ENCODE measurements around the gene CDH13.

The CDH13 gene

DNA sequence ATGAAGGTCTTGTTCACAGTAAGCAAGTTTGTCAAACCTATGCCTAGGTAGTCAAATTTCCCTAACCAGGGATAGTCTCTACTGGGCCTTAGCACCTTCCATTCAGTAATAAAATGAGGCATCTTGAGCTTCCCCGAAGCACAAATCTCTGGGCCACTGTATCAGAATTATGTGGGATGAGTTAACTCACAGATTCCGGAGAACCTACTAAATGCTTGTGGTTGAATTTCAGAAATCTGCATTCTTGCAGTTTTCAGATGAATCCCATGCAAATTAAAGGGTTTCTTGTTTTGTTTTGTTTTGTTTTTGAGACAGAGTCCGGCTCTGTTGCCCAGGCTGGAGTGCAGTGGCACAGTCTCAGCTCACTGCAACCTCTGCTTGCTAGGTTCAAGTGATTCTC lies 702.2 kb downstream of the CDH13 start:
- H3K79me2 ChIP-seq (ENCODE audit: insufficient read depth, low read length) = no peaks in the 10 kb centered on the region
- no peak overlapping the region for H3K9ac ChIP-seq (ENCODE audit: low read depth, low read length)
- H3K27ac ChIP-seq (ENCODE audit: low read length) = no peak overlapping the region
- TF ChIP-seq, protein P1, sequence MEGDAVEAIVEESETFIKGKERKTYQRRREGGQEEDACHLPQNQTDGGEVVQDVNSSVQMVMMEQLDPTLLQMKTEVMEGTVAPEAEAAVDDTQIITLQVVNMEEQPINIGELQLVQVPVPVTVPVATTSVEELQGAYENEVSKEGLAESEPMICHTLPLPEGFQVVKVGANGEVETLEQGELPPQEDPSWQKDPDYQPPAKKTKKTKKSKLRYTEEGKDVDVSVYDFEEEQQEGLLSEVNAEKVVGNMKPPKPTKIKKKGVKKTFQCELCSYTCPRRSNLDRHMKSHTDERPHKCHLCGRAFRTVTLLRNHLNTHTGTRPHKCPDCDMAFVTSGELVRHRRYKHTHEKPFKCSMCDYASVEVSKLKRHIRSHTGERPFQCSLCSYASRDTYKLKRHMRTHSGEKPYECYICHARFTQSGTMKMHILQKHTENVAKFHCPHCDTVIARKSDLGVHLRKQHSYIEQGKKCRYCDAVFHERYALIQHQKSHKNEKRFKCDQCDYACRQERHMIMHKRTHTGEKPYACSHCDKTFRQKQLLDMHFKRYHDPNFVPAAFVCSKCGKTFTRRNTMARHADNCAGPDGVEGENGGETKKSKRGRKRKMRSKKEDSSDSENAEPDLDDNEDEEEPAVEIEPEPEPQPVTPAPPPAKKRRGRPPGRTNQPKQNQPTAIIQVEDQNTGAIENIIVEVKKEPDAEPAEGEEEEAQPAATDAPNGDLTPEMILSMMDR (IDR thresholded peaks at IDR 0.05; ENCODE audit: borderline replicate concordance, extremely low read depth, low read length, poor library complexity, severe bottlenecking) = no peak
- ATAC-seq (ENCODE audit: insufficient read depth, low read depth) (no peak), DNase-seq (no peak)
- no peaks in the 10 kb centered on the region for H3K9me3 ChIP-seq (ENCODE audit: insufficient read depth, low read length, severe bottlenecking)
- H3K4me2 ChIP-seq (ENCODE audit: insufficient read depth, low read length) = no peak overlapping the region
- H3K27me3 ChIP-seq (ENCODE audit: insufficient read depth, low read length, poor library complexity) = peaks cover 5% of the 10 kb centered on the region
- no peak overlapping the region for H2AFZ ChIP-seq (ENCODE audit: low read depth, low read length)
- H3K36me3 ChIP-seq (ENCODE audit: insufficient read depth, low read length) = no peaks in the 10 kb centered on the region
- no peak overlapping the region for H3K4me3 ChIP-seq (ENCODE audit: low read depth in 1 of 2, low read length in 2 of 2)
- H3K4me1 ChIP-seq (ENCODE audit: insufficient read depth, low read length) = no peaks in the 10 kb centered on the region
- H4K20me1 ChIP-seq (ENCODE audit: insufficient read depth, low read length) = no peaks in the 10 kb centered on the region

DNA sequence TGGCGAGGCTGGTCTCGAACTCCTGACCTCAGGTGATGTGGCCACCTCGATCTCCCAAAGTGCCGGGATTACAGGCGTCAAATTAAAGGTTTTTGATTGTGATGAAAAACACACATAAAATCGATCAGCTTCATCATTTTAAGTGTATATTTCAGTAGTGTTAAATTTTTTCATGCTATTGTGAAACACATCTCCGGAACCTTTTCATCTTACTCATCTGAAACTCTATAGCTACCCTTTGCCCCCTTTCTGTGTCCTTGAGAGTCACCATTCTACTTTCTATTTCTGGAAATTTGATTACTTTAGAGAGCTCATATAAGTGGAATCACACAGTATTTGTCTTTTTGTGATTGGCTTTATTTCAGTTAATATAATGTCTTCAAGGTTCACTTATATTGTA lies 702.7 kb downstream of the CDH13 start:
- Histone ChIP-seq H3K27me3 (ENCODE audit: insufficient read depth, low read length, poor library complexity) (peaks cover 5% of the 10 kb centered on the region), H3K4me2 (ENCODE audit: insufficient read depth, low read length) (no peak overlapping the region), H3K4me1 (ENCODE audit: insufficient read depth, low read length) (no peaks in the 10 kb centered on the region), H3K36me3 (ENCODE audit: insufficient read depth, low read length) (no peaks in the 10 kb centered on the region), H3K79me2 (ENCODE audit: insufficient read depth, low read length) (no peaks in the 10 kb centered on the region), H2AFZ (ENCODE audit: low read depth, low read length) (no peak overlapping the region), H4K20me1 (ENCODE audit: insufficient read depth, low read length) (no peaks in the 10 kb centered on the region), H3K9ac (ENCODE audit: low read depth, low read length) (no peak overlapping the region), H3K4me3 (ENCODE audit: low read depth in 1 of 2, low read length in 2 of 2) (no peak overlapping the region), H3K9me3 (ENCODE audit: insufficient read depth, low read length, severe bottlenecking) (no peaks in the 10 kb centered on the region), H3K27ac (ENCODE audit: low read length) (no peak overlapping the region)
- no peak for DNase-seq
- TF ChIP-seq, protein P1 (IDR thresholded peaks at IDR 0.05; ENCODE audit: borderline replicate concordance, extremely low read depth, low read length, poor library complexity, severe bottlenecking) = no peak
- no peak for ATAC-seq (ENCODE audit: insufficient read depth, low read depth)

DNA sequence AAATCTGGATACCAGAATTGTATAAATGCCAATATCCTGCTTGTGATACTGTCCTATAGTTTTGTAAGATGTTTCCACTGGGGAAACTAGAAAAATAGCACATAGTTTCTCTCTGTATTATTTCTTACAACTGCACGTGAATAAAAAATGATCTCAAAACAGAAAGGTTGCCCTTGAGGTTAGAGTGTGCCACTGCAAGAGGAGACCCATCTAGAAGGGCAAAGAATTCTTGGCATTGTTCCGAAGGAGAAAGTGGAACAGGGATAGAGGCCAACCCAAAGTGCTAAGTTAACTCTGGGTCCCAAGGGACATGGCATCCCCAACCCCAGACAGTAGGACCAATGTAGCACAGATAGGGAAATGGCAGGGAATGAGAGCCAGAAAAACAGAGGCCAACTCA lies 703.5 kb downstream of the CDH13 start:
- no peaks in the 10 kb centered on the region for H3K9me3 ChIP-seq (ENCODE audit: insufficient read depth, low read length, severe bottlenecking)
- no peaks in the 10 kb centered on the region for H4K20me1 ChIP-seq (ENCODE audit: insufficient read depth, low read length)
- no peaks in the 10 kb centered on the region for H3K36me3 ChIP-seq (ENCODE audit: insufficient read depth, low read length)
- no peak overlapping the region for H3K4me3 ChIP-seq (ENCODE audit: low read depth in 1 of 2, low read length in 2 of 2)
- TF ChIP-seq EZH2 (IDR thresholded peaks at IDR 0.05; ENCODE audit: borderline replicate concordance, low read depth, low read length, severe bottlenecking) = no peak
- TF ChIP-seq, protein P1 (IDR thresholded peaks at IDR 0.05; ENCODE audit: borderline replicate concordance, extremely low read depth, low read length, poor library complexity, severe bottlenecking) = no peak
- H3K4me1 ChIP-seq (ENCODE audit: insufficient read depth, low read length) = no peaks in the 10 kb centered on the region
- no peak overlapping the region for H3K27ac ChIP-seq (ENCODE audit: low read length)
- no peak overlapping the region for H3K9ac ChIP-seq (ENCODE audit: low read depth, low read length)
- no peak overlapping the region for H2AFZ ChIP-seq (ENCODE audit: low read depth, low read length)
- H3K4me2 ChIP-seq (ENCODE audit: insufficient read depth, low read length) = no peak overlapping the region
- DNase-seq = no peak
- peaks cover 5% of the 10 kb centered on the region for H3K27me3 ChIP-seq (ENCODE audit: insufficient read depth, low read length, poor library complexity)
- ATAC-seq (ENCODE audit: insufficient read depth, low read depth) = no peak
- no peaks in the 10 kb centered on the region for H3K79me2 ChIP-seq (ENCODE audit: insufficient read depth, low read length)

DNA sequence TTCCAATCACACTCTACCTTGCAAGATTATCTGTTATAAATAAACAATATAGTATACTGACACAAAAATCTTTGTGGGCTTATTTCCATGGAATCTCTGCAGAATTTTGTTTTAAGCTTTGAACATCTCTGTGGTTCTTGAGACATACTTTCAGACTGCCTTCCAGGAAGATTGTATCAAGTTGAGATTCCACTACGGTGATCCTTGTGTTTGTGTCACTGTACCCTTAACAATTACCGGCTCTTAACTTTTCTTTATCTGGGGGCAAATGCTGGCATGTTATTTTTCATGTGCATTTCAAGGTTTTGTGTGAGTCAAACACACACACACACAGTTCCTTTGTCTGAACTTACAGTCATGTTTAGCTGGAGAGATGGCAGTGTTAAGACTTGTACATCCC lies 708.3 kb downstream of the CDH13 start:
- H3K27ac ChIP-seq (ENCODE audit: low read length) = no peak overlapping the region
- H3K9ac ChIP-seq (ENCODE audit: low read depth, low read length) = no peak overlapping the region

More for the DNA sequence above, 708.3 kb downstream of the CDH13 start:
- Histone ChIP-seq H3K36me3 (ENCODE audit: insufficient read depth, low read length) (no peaks in the 10 kb centered on the region), H3K79me2 (ENCODE audit: insufficient read depth, low read length) (no peaks in the 10 kb centered on the region), H3K27me3 (ENCODE audit: insufficient read depth, low read length, poor library complexity) (peaks cover 5% of the 10 kb centered on the region), H3K4me2 (ENCODE audit: insufficient read depth, low read length) (no peak overlapping the region), H3K4me1 (ENCODE audit: insufficient read depth, low read length) (no peaks in the 10 kb centered on the region), H4K20me1 (ENCODE audit: insufficient read depth, low read length) (no peaks in the 10 kb centered on the region), H3K4me3 (ENCODE audit: low read depth in 1 of 2, low read length in 2 of 2) (no peak overlapping the region), H2AFZ (ENCODE audit: low read depth, low read length) (no peak overlapping the region), H3K9me3 (ENCODE audit: insufficient read depth, low read length, severe bottlenecking) (no peaks in the 10 kb centered on the region)
- ATAC-seq (ENCODE audit: insufficient read depth, low read depth) (no peak), DNase-seq (no peak)
- no peak for TF ChIP-seq EZH2 (IDR thresholded peaks at IDR 0.05; ENCODE audit: borderline replicate concordance, low read depth, low read length, severe bottlenecking)
- TF ChIP-seq, protein P1 (IDR thresholded peaks at IDR 0.05; ENCODE audit: borderline replicate concordance, extremely low read depth, low read length, poor library complexity, severe bottlenecking) = no peak
